ENCODE measurements around the gene EHBP1.

Gene EHBP1

GRCh38 chr2:62705007-62705829 is at the start of gene EHBP1 (continued):
- TF ChIP-seq BCL11A (tag by site-specific recombination; IDR thresholded peaks at IDR 0.05; ENCODE audit: low read depth) (no peak), ZNF660 (tag by site-specific recombination; IDR thresholded peaks at IDR 0.05) (peak; percentile 52; the same call in 1 of the 2 replicates), ZNF518A (tag by site-specific recombination; conservative IDR thresholded peaks at IDR 0.05; ENCODE audit: low read depth) (0 out of 2 replicates have a peak, but pooled peaks have one; percentile 12), ZNF398 (tag by site-specific recombination; IDR thresholded peaks at IDR 0.05) (no peak), ZNF426 (tag by site-specific recombination; IDR thresholded peaks at IDR 0.05) (no peak), ZBTB44 (tag by site-specific recombination; IDR thresholded peaks at IDR 0.05) (peak; percentile 76), SETDB1 (IDR thresholded peaks at IDR 0.05; ENCODE audit: insufficient read length, low read length) (no peak), GLI4 (tag by site-specific recombination; IDR thresholded peaks at IDR 0.05) (no peak), ZNF488 (tag by site-specific recombination; IDR thresholded peaks at IDR 0.05) (no peak), ZNF747 (tag by site-specific recombination; IDR thresholded peaks at IDR 0.05) (no peak), FEZF1 (tag by site-specific recombination; IDR thresholded peaks at IDR 0.05) (no peak), ZNF664 (tag by site-specific recombination; IDR thresholded peaks at IDR 0.05) (no peak), ZNF24 (tag by site-specific recombination; IDR thresholded peaks at IDR 0.05) (no peak), ZNF148 (tag by site-specific recombination; IDR thresholded peaks at IDR 0.05; ENCODE audit: borderline replicate concordance) (no peak), ZNF785 (tag by site-specific recombination; IDR thresholded peaks at IDR 0.05) (no peak), ZNF121 (tag by site-specific recombination; IDR thresholded peaks at IDR 0.05) (no peak), ZNF843 (tag by site-specific recombination; IDR thresholded peaks at IDR 0.05) (no peak), OVOL3 (tag by site-specific recombination; IDR thresholded peaks at IDR 0.05) (no peak), ZNF658 (tag by site-specific recombination; IDR thresholded peaks at IDR 0.05) (no peak), ZNF561 (tag by site-specific recombination; IDR thresholded peaks at IDR 0.05; ENCODE audit: borderline replicate concordance) (0 out of 2 replicates have a peak, but pooled peaks have one; percentile 31), MEIS1 (CRISPR knock-in tag; IDR thresholded peaks at IDR 0.05; ENCODE audit: borderline replicate concordance) (no peak)
